ENCODE data around the gene U2AF2. TPM values are rescaled to one million over a fixed set of nuclear protein-coding genes. Genes with fewer than 3 reads are reported as not detected.

The U2AF2 gene
- total RNA-seq, 1 experiment from 2014 or later: 343 TPM

GRCh38 chr19:55697069-55697440, 42.2 kb downstream of the U2AF2 start:
- ChIA-PET CTCF (no interaction called here), POLR2A (ENCODE audit: unreplicated experiment) (no interaction called here)
- no TSS peak for BruUV-seq (replicated peaks)
- Histone ChIP-seq H2AFZ (ENCODE audit: low read length) (no peak overlapping the region), H3K4me2 (ENCODE audit: low read length) (no peak overlapping the region), H3K9me2 (replicated peaks; ENCODE audit: low read length) (no peaks in the 10 kb centered on the region), H4K20me1 (ENCODE audit: low read length) (no peaks in the 10 kb centered on the region), H3K4me3 (ENCODE audit: low read length) (no peak overlapping the region), H3K27me3 (ENCODE audit: low read length) (no peaks in the 10 kb centered on the region), H3K9ac (ENCODE audit: low read length) (no peak overlapping the region), H3K9me3 (ENCODE audit: low read length) (no peaks in the 10 kb centered on the region), H3K4me1 (ENCODE audit: insufficient read depth, low read length) (no peaks in the 10 kb centered on the region), H3K27ac (ENCODE audit: low read length) (no peak overlapping the region), H3K79me2 (ENCODE audit: low read length) (no peaks in the 10 kb centered on the region), H3F3A (ENCODE audit: low read length, unreplicated experiment) (no peaks in the 10 kb centered on the region), H3K36me3 (ENCODE audit: low read depth, low read length) (peaks cover 27% of the 10 kb centered on the region)
- ATAC-seq: no peak
- TF ChIP-seq CTCF (conservative IDR thresholded peaks at IDR 0.05; ENCODE audit: low read depth, low read length) (no peak), EZH2 (IDR thresholded peaks at IDR 0.05; ENCODE audit: low read length, unreplicated experiment) (no peak), EZH2phosphoT487 (IDR thresholded peaks at IDR 0.05; ENCODE audit: borderline replicate concordance, low read length) (no peak)
- DNase-seq: no peak
- intact Hi-C loops (cut with micrococcal nuclease): no loop called here

- Histone ChIP-seq H3K27me3 (ENCODE audit: low read length) (no peaks in the 10 kb centered on the region), H3K36me3 (ENCODE audit: low read depth, low read length) (peaks cover 24% of the 10 kb centered on the region), H3F3A (ENCODE audit: low read length, unreplicated experiment) (no peaks in the 10 kb centered on the region), H3K9me3 (ENCODE audit: low read length) (no peaks in the 10 kb centered on the region), H4K20me1 (ENCODE audit: low read length) (no peaks in the 10 kb centered on the region), H3K4me3 (ENCODE audit: low read length) (no peak overlapping the region), H3K9ac (ENCODE audit: low read length) (no peak overlapping the region), H3K79me2 (ENCODE audit: low read length) (no peaks in the 10 kb centered on the region), H3K27ac (ENCODE audit: low read length) (no peak overlapping the region), H2AFZ (ENCODE audit: low read length) (no peak overlapping the region), H3K4me2 (ENCODE audit: low read length) (no peak overlapping the region), H3K4me1 (ENCODE audit: insufficient read depth, low read length) (no peaks in the 10 kb centered on the region), H3K9me2 (replicated peaks; ENCODE audit: low read length) (no peaks in the 10 kb centered on the region)
- POLR2A ChIA-PET (ENCODE audit: unreplicated experiment): no interaction called here
- DNase-seq (no peak), ATAC-seq (no peak)
- intact Hi-C loops (cut with micrococcal nuclease): no loop called here
- TF ChIP-seq EZH2phosphoT487 (IDR thresholded peaks at IDR 0.05; ENCODE audit: borderline replicate concordance, low read length): no peak
- no peak for TF ChIP-seq CTCF (conservative IDR thresholded peaks at IDR 0.05; ENCODE audit: low read depth, low read length)
- no peak for TF ChIP-seq EZH2 (IDR thresholded peaks at IDR 0.05; ENCODE audit: low read length, unreplicated experiment)
- CTCF ChIA-PET: no interaction called here
- BruUV-seq (replicated peaks): no TSS peak
These were observed 42.9 kb downstream of the U2AF2 start for GRCh38 chr19:55697698-55698097.

GRCh38 chr19:55698256-55698655, 43.4 kb downstream of the U2AF2 start:
- ATAC-seq (no peak), DNase-seq (no peak)
- ChIA-PET POLR2A (ENCODE audit: unreplicated experiment) (no interaction called here), CTCF (no interaction called here)
- Histone ChIP-seq H3K4me2 (ENCODE audit: low read length) (no peak overlapping the region), H3K9me3 (ENCODE audit: low read length) (no peaks in the 10 kb centered on the region), H3K27me3 (ENCODE audit: low read length) (no peaks in the 10 kb centered on the region), H2AFZ (ENCODE audit: low read length) (no peak overlapping the region), H3F3A (ENCODE audit: low read length, unreplicated experiment) (no peaks in the 10 kb centered on the region), H3K4me3 (ENCODE audit: low read length) (no peak overlapping the region), H3K4me1 (ENCODE audit: insufficient read depth, low read length) (no peaks in the 10 kb centered on the region), H3K9me2 (replicated peaks; ENCODE audit: low read length) (no peaks in the 10 kb centered on the region), H3K9ac (ENCODE audit: low read length) (no peak overlapping the region), H3K79me2 (ENCODE audit: low read length) (no peaks in the 10 kb centered on the region), H3K27ac (ENCODE audit: low read length) (no peak overlapping the region), H3K36me3 (ENCODE audit: low read depth, low read length) (peaks cover 20% of the 10 kb centered on the region), H4K20me1 (ENCODE audit: low read length) (no peaks in the 10 kb centered on the region)
- TF ChIP-seq CTCF (conservative IDR thresholded peaks at IDR 0.05; ENCODE audit: low read depth, low read length) (no peak), EZH2phosphoT487 (IDR thresholded peaks at IDR 0.05; ENCODE audit: borderline replicate concordance, low read length) (no peak), EZH2 (IDR thresholded peaks at IDR 0.05; ENCODE audit: low read length, unreplicated experiment) (no peak)
- intact Hi-C loops (cut with micrococcal nuclease): no loop called here
- no TSS peak for BruUV-seq (replicated peaks)
